Tibial artery (tissue), 4 donors: ENCODE measurements around the gene ELAVL4.

Experiments
- DNase-seq, 2 donors: peaks; one replicate each; pipeline ENCODE4 v3.0.0-alpha.2; 2019
- H3K27ac ChIP-seq, 2 donors: fragments of 200-600 bp; sonication (generic) in 1 of 2; 1 replicate in 1 of 2; 2 replicates in 1 of 2; pipeline ENCODE4 v1.5.1; 2018 to 2019; ENCODE audit warnings: mild to moderate bottlenecking in 1 of 2
- H3K27me3 ChIP-seq, 2 donors: fragments of 200-600 bp; sonication (generic) in 1 of 2; one replicate each; pipeline versions ENCODE4 v1.5.1 to v1.6.0; 2016 to 2019
- H3K36me3 ChIP-seq, 3 donors: fragments of 200-600 bp; sonication (generic) in 2 of 3; one replicate each; pipeline ENCODE4 v1.5.1; 2016 to 2019; ENCODE audit warnings: mild to moderate bottlenecking in 2 of 3
- H3K4me1 ChIP-seq, 4 donors: fragments of 200-600 bp; sonication (generic) in 2 of 4; 1 replicate in 3 of 4; 2 replicates in 1 of 4; pipeline ENCODE4 v1.5.1; 2016 to 2019
- H3K4me3 ChIP-seq, 2 donors: fragments of 200-600 bp; sonication (generic) in 1 of 2; 1 replicate in 1 of 2; 2 replicates in 1 of 2; pipeline ENCODE4 v1.5.1; 2018 to 2019; ENCODE audit warnings: mild to moderate bottlenecking in 2 of 2
- H3K9me3 ChIP-seq, 3 donors: fragments of 200-600 bp; sonication (generic) in 1 of 3; one replicate each; pipeline ENCODE4 v1.5.1; 2016 to 2019
- CTCF ChIP-seq, 2 experiments: fragments of 200-600 bp in 1 of 2; fragments of 450-650 bp in 1 of 2; IDR thresholded peaks; one replicate each; pipeline ENCODE4 v1.5.1; 2017 to 2019; ENCODE audit warnings: antibody characterized with exemption in 2 of 2, mild to moderate bottlenecking in 1 of 2, moderate library complexity in 1 of 2
- intact Hi-C: fragments of 100-400 bp; cut with DNase I; formaldehyde crosslinking; loops from one replicate; pipeline ENCODE4 v1.15.0; 2023; ENCODE audit warnings: low total_unique reads

The ELAVL4 gene

GRCh38 chr1:50208315-50208714 is 99.6 kb downstream of the ELAVL4 start:
- no peak for DNase-seq
- Histone ChIP-seq H3K4me3 (no peak overlapping the region), H3K4me1 (no peaks in the 10 kb centered on the region)

GRCh38 chr1:50208756-50209155 is 100.0 kb downstream of the ELAVL4 start:
- Histone ChIP-seq H3K9me3 (no peaks in the 10 kb centered on the region), H3K4me3 (no peak overlapping the region), H3K27ac (no peak overlapping the region), H3K4me1 (no peaks in the 10 kb centered on the region), H3K36me3 (no peaks in the 10 kb centered on the region), H3K27me3 (no peaks in the 10 kb centered on the region)
- DNase-seq = no peak
- TF ChIP-seq CTCF (IDR thresholded peaks at IDR 0.05) = no peak
- intact Hi-C loops = no loop called here

More at GRCh38 chr1:50208315-50208714, 99.6 kb downstream of the ELAVL4 start:
- Histone ChIP-seq H3K9me3 (no peaks in the 10 kb centered on the region), H3K27ac (no peak overlapping the region), H3K27me3 (no peaks in the 10 kb centered on the region), H3K36me3 (no peaks in the 10 kb centered on the region)
- no peak for TF ChIP-seq CTCF (IDR thresholded peaks at IDR 0.05)
- intact Hi-C loops = no loop called here

- Histone ChIP-seq H3K27ac (no peak overlapping the region), H3K27me3 (no peaks in the 10 kb centered on the region), H3K9me3 (no peaks in the 10 kb centered on the region), H3K4me3 (no peak overlapping the region), H3K4me1 (no peaks in the 10 kb centered on the region), H3K36me3 (no peaks in the 10 kb centered on the region)
- no peak for DNase-seq
- intact Hi-C loops = no loop called here
- no peak for TF ChIP-seq CTCF (IDR thresholded peaks at IDR 0.05)
Measured at GRCh38 chr1:50209749-50210148, 101.0 kb downstream of the ELAVL4 start.

GRCh38 chr1:50213505-50213904 is 104.8 kb downstream of the ELAVL4 start:
- H3K27ac ChIP-seq = no peak overlapping the region
- H3K36me3 ChIP-seq = no peaks in the 10 kb centered on the region
- TF ChIP-seq CTCF (IDR thresholded peaks at IDR 0.05) = no peak
- no peak overlapping the region for H3K4me3 ChIP-seq
- H3K9me3 ChIP-seq = no peaks in the 10 kb centered on the region
- H3K27me3 ChIP-seq = no peaks in the 10 kb centered on the region
- intact Hi-C loops = no loop called here
- no peak for DNase-seq
- H3K4me1 ChIP-seq = no peaks in the 10 kb centered on the region

- Histone ChIP-seq H3K27ac (no peak overlapping the region), H3K4me3 (no peak overlapping the region), H3K9me3 (no peaks in the 10 kb centered on the region), H3K27me3 (no peaks in the 10 kb centered on the region), H3K4me1 (no peaks in the 10 kb centered on the region), H3K36me3 (no peaks in the 10 kb centered on the region)
- DNase-seq = no peak
- intact Hi-C loops = no loop called here
- TF ChIP-seq CTCF (IDR thresholded peaks at IDR 0.05) = no peak
Measured at GRCh38 chr1:50214717-50215116, 106.0 kb downstream of the ELAVL4 start.
